HG03442 (cell line): Measurements from ENCODE around the gene IRF8.

Source experiments
- ATAC-seq: cut with Tn5 transposase; IDR thresholded peaks from one replicate; pipeline ENCODE4 v1.9.1; 2021; ENCODE audit warnings: mild to moderate bottlenecking, moderate library complexity; ENCODE audit not compliant: unreplicated experiment

IRF8 gene

DNA sequence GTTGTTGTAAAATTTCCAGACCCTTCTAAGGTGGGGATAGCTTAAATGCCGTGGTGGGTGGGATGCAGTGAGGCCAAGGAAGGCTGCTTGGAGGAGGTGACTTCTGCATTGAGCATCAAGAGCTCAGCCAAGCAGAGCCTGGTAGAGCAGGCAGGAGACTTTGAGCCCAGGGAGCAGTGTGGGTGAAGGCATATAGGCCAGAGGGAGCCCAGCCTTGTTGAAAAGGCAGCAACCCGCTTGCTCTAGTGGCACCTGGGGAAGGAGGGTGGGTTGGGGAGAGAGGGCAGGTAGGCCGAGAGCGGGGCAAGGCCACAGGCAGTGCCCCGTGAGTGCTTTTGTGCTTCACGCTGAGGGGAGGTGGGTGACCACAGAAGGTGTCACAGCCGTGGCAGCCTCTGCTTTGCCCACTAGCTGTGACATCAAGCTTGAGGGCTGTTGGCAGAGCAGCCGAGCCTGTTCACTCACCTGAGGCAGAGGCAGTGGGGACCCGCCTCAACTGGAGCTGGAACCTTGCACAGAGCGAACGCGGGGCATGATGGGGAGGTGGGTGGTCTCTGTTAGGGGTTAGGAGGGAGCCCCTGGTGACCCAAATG, 56.1 kb downstream of the IRF8 start:
- no peak for ATAC-seq

- no peak for ATAC-seq
These were observed 56.6 kb downstream of the IRF8 start for GRCh38 chr16:85955566-85955965.

- no peak for ATAC-seq
These were observed 57.5 kb downstream of the IRF8 start for GRCh38 chr16:85956426-85956825.

- ATAC-seq, result no peak
These were observed 59.8 kb downstream of the IRF8 start for GRCh38 chr16:85958731-85959130.

DNA sequence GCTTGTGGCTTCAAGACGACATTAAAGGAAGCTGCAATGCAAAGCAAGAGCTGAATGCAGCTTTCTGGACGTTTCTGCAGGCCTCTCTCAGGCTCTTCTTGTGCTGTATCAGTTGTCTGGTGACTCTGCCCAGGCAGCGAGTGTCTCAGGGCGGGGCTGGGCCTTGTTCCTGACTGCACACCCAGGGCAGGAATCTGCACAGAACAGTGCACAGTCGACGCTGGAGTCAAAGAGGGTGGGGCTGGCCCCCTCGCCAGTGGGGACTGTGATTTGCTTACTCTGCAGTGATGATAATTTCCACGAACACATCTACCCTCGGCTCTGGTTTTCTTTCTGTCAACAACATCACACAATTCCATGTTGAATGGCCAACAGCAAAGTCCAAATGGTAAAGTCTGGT, 60.7 kb downstream of the IRF8 start:
- ATAC-seq, result no peak

GRCh38 chr16:85960486-85961046, 61.6 kb downstream of the IRF8 start:
- ATAC-seq, result no peak

GRCh38 chr16:85961988-85962915, 63.3 kb downstream of the IRF8 start:
- no peak for ATAC-seq

- ATAC-seq, result no peak
These were observed 64.9 kb downstream of the IRF8 start for GRCh38 chr16:85963753-85964285.

GRCh38 chr16:85965125-85965524, 66.2 kb downstream of the IRF8 start:
- no peak for ATAC-seq

GRCh38 chr16:85967111-85967510, 68.1 kb downstream of the IRF8 start:
- ATAC-seq, result no peak

DNA sequence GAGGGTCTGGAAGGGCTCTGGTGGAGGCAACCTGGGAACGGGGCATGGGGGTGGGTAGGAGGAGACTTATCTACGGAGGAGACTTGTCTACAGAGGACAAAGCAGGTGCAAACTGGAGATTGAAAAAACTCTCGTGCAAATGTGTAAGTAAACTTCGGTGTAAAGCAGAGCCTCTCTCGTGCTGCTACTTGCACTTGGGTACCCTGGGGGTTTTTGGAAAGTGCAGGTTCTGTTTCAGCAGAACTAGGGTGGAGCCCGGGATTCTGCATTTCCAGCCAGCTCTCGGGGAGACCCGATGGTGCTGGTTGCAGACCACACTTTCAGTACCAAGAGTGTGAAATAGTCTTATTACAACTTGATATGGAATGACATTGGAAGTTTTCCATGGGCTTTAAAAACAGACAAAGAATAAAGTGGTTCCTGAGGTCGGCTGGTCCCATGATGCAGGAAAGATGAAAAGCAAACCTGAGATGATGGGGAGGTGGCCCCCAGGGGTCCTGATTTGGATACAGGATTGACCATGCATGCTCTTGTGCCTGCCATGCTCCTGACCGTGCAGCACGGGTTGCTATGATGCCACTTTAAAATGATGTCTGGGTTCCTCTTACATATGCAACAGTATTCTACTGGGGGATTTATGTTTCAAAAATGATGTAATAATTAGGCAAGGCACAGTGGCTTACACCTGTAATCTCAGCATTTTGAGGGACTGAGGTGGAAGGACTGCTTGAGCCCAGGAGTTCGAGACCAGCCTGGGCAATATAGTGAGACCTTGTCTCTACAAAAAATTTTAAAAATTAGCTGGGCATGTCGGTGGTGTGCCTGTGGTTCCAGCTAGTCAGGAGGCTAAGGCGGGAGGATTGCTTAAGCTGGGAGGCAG, 69.3 kb downstream of the IRF8 start:
- no peak for ATAC-seq

DNA sequence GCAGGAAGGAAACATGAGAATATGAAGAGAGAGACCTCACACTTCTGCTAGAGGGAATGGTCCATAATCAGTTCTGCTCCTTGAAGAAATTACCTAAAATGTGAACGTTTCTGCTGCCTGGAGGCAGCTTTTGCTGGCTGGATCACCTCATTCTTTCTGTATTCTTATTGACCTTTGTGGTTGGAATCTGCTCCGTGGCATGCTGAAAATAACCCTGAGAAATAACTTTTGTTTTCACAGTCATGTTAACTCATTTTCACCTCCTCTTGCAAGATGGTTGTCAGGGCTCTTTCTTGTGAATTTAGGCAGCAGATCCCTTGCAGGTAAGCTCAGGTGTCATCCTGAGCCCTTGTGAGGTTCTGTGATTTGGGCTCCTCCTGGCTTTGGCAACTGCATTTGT, 70.2 kb downstream of the IRF8 start:
- no peak for ATAC-seq

DNA sequence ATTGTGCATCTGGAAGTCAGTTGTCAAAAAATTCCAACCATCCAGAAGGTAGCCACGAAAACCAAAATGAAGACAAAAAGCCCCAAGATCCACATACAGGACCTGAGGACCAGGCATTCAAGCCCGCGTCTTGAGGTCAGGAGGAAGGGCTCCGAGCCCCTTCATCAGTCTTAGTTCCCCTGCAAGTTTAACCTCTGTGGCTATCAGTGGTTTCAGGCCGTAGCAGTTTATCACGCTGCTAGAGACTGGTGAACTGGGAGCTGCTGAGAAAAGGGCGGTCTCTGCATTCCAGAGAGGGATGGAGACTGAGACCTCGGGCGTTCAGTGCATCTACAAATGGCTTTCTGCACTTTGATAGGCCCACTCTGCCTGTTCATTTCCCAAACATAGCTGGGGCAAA, 70.6 kb downstream of the IRF8 start:
- ATAC-seq, result no peak

DNA sequence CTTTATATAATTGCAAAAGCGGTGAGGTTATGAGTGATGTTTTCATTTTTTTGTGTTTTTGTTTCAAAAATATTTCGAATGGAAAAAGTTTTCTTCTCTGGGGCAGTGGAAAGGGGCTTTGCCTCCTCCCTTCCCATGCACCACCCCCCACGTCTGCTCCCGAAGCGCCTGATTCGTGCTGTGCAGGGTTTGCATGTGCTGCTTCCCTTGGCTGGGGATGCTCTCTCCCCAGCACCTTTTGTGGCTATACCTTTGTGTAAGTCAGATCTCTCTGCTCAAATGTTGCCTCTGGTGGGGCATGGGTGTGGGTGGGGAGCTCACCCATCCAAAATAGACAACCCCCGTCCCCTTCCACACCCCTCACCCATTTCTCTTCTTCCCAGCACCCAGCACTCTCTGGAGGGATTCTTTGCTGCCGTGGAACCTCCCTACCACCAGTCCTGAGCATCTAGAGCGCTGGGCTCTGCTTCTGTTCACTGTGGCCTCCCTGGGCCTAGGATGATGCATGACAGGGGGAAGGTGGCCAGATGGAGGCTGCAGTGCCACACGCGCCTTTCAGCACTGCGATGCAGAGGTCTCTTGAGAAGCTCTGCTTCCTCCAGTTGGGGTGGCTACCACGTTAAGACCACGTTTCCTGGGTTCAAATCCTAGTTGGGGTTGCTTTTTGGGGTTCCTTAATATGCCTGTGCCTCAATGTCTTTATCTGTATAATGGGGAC, 71.2 kb downstream of the IRF8 start:
- ATAC-seq, result no peak

- no peak for ATAC-seq
These were observed 71.8 kb downstream of the IRF8 start for GRCh38 chr16:85970738-85971137.
